ENCODE results near the gene MVD. TPM values are rescaled to one million over a fixed set of nuclear protein-coding genes. Genes with fewer than 3 reads are reported as not detected.

The MVD gene
- polyA plus RNA-seq, 3 donors = 9.0 to 17.9 (median 12.2) TPM

DNA sequence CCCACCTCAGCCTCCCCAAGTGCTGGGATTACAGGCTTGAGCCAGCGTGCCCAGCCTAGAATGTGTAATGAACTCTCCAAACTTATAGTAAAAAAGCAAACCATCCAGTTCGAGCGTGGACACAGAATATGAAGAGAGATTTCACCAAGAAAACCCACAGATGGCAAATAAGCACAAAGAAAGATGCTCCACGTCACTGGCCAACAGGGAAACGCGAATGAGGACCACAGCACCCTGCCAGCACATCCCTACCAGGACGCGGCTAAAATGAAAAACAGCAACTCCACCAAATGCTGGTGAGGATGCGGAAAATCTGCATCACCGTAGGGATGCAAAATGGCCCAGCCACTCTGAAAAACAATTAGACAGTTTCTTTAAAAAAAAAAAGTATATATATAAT is 1.4 kb downstream of the MVD start:
- H2AFZ ChIP-seq (ENCODE audit: insufficient read depth, low read depth, low read length, poor library complexity, severe bottlenecking) = no peak overlapping the region
- H3K36me3 Mint-ChIP-seq = peaks cover 12 to 35% of the 10 kb centered on the region in 2 donors
- H3K27me3 Mint-ChIP-seq (ENCODE audit: low read depth in 3 of 3) = peaks cover 0 to 3% (median 3%) of the 10 kb centered on the region in 3 donors
- H4K20me1 ChIP-seq (ENCODE audit: insufficient read depth, low read length) = no peaks in the 10 kb centered on the region
- peaks cover 6% of the 10 kb centered on the region for H3K79me2 ChIP-seq (ENCODE audit: insufficient read depth, low read length)
- no peak overlapping the region for H3K4me3 ChIP-seq (replicated peaks in 1 of 3; ENCODE audit: low read depth in 2 of 3, low read length in 3 of 3)
- H3K27ac Mint-ChIP-seq = no peak overlapping the region
- no peak overlapping the region for H3K4me3 Mint-ChIP-seq
- 87% methylated on average over 4 of the region's 10 CpGs for WGBS (ENCODE audit: insufficient coverage)
- intact Hi-C loops (cut with micrococcal nuclease) = loop anchor here (5.0 to 10.0 kb wide), 3 partner anchors 41 to 89 kb away; partner anchors contain the start of gene ZC3H18 (in 2 of the 2)
- H3K9me3 ChIP-seq (replicated peaks in 1 of 2; ENCODE audit: control insufficient read depth in 1 of 2, insufficient read depth in 1 of 2, low read length in 2 of 2) = no peaks in the 10 kb centered on the region
- peaks cover 20 to 21% of the 10 kb centered on the region in 2 donors for H3K4me1 ChIP-seq (ENCODE audit: control insufficient read depth in 1 of 2, insufficient read depth in 2 of 2, low read length in 2 of 2)
- H3K4me2 ChIP-seq (replicated peaks; ENCODE audit: extremely low read depth, low read length, poor library complexity, severe bottlenecking) = no peak overlapping the region
- no peak overlapping the region for H3K27ac ChIP-seq (ENCODE audit: low read depth in 1 of 2, low read length in 2 of 2)
- peaks cover 19% of the 10 kb centered on the region for H3K4me1 Mint-ChIP-seq
- DNase-seq = no peak
- no peaks in the 10 kb centered on the region for H3K9me3 Mint-ChIP-seq
- H3K9ac ChIP-seq (ENCODE audit: insufficient read depth, low read length, poor library complexity, severe bottlenecking) = no peak overlapping the region
- no peak for TF ChIP-seq CTCF (IDR thresholded peaks at IDR 0.05)
- no peaks in the 10 kb centered on the region for H3K27me3 ChIP-seq (ENCODE audit: control insufficient read depth in 2 of 2, insufficient read depth in 2 of 2, low read length in 2 of 2)
- H3K36me3 ChIP-seq (replicated peaks in 1 of 2; ENCODE audit: control insufficient read depth in 1 of 2, insufficient read depth in 2 of 2, low read length in 2 of 2) = no peaks in the 10 kb centered on the region

GRCh38 chr16:88659160-88659559 is 3.7 kb downstream of the MVD start:
- peaks cover 10 to 15% of the 10 kb centered on the region in 2 donors for H3K36me3 ChIP-seq (replicated peaks in 1 of 2; ENCODE audit: control insufficient read depth in 1 of 2, insufficient read depth in 2 of 2, low read length in 2 of 2)
- H3K27me3 ChIP-seq (ENCODE audit: control insufficient read depth in 2 of 2, insufficient read depth in 2 of 2, low read length in 2 of 2) = no peaks in the 10 kb centered on the region
- H3K4me2 ChIP-seq (replicated peaks; ENCODE audit: extremely low read depth, low read length, poor library complexity, severe bottlenecking) = no peak overlapping the region
- H3K27me3 Mint-ChIP-seq (ENCODE audit: low read depth in 3 of 3) = peaks cover 2 to 3% (median 3%) of the 10 kb centered on the region in 3 donors
- no peak overlapping the region for H3K27ac ChIP-seq (ENCODE audit: low read depth in 1 of 2, low read length in 2 of 2)
- H3K79me2 ChIP-seq (ENCODE audit: insufficient read depth, low read length) = peaks cover 6% of the 10 kb centered on the region
- H3K4me1 ChIP-seq (ENCODE audit: control insufficient read depth in 1 of 2, insufficient read depth in 2 of 2, low read length in 2 of 2) = peaks cover 17% of the 10 kb centered on the region in 2 donors
- no peaks in the 10 kb centered on the region for H4K20me1 ChIP-seq (ENCODE audit: insufficient read depth, low read length)
- no peak overlapping the region for H3K4me3 ChIP-seq (replicated peaks in 1 of 3; ENCODE audit: low read depth in 2 of 3, low read length in 3 of 3)
- no peaks in the 10 kb centered on the region for H3K9me3 Mint-ChIP-seq
- H3K36me3 Mint-ChIP-seq = peaks cover 18 to 47% of the 10 kb centered on the region in 2 donors
- no peaks in the 10 kb centered on the region for H3K9me3 ChIP-seq (replicated peaks in 1 of 2; ENCODE audit: control insufficient read depth in 1 of 2, insufficient read depth in 1 of 2, low read length in 2 of 2)
- TF ChIP-seq CTCF (IDR thresholded peaks at IDR 0.05) = no peak
- H3K4me3 Mint-ChIP-seq = no peak overlapping the region
- H2AFZ ChIP-seq (ENCODE audit: insufficient read depth, low read depth, low read length, poor library complexity, severe bottlenecking) = no peak overlapping the region
- DNase-seq = no peak
- 97% methylated on average over 25 of the region's 25 CpGs for WGBS (ENCODE audit: insufficient coverage)
- intact Hi-C loops (cut with micrococcal nuclease) = no loop called here
- H3K27ac Mint-ChIP-seq = no peak overlapping the region
- H3K4me1 Mint-ChIP-seq = peaks cover 16% of the 10 kb centered on the region
- H3K9ac ChIP-seq (ENCODE audit: insufficient read depth, low read length, poor library complexity, severe bottlenecking) = no peak overlapping the region

Data from CD14-positive monocyte (primary cell).